Measurements from ENCODE around the gene ATPAF2. TPM values are rescaled to one million over a fixed set of nuclear protein-coding genes. Genes with fewer than 3 reads are reported as not detected.

The ATPAF2 gene
- total and polyA plus RNA-seq, 8 donors = 21.3 to 38.2 (median 23.4) TPM

- peaks cover 0 to 4% of the 10 kb centered on the region in 2 donors for H3K36me3 ChIP-seq
- peaks cover 8 to 38% of the 10 kb centered on the region in 2 donors for H3K4me1 ChIP-seq
- no peaks in the 10 kb centered on the region for H3K27me3 ChIP-seq
- H3K9me3 ChIP-seq = no peaks in the 10 kb centered on the region
- ATAC-seq (no peak), DNase-seq (no peak)
- TF ChIP-seq CTCF (IDR thresholded peaks at IDR 0.05) = no peak
- H3K27ac ChIP-seq = no peak overlapping the region
- no peak overlapping the region for H3K4me3 ChIP-seq
- intact Hi-C loops (cut with DNase I) = no loop called here
Observed at GRCh38 chr17:18041776-18042175, 2.8 kb upstream of the ATPAF2 start.

- no peak overlapping the region for H3K27ac ChIP-seq
- no peaks in the 10 kb centered on the region for H3K27me3 ChIP-seq
- TF ChIP-seq CTCF (IDR thresholded peaks at IDR 0.05) = no peak
- peaks cover 8 to 51% of the 10 kb centered on the region in 2 donors for H3K4me1 ChIP-seq
- no peak for DNase-seq
- H3K36me3 ChIP-seq = no peaks in the 10 kb centered on the region
- peak overlapping the region; percentile 87 to 96 for H3K4me3 ChIP-seq
- no peak for ATAC-seq
- intact Hi-C loops (cut with DNase I) = no loop called here
- no peaks in the 10 kb centered on the region for H3K9me3 ChIP-seq
Observed at GRCh38 chr17:18040261-18040858, 1.4 kb upstream of the ATPAF2 start.

- TF ChIP-seq CTCF (IDR thresholded peaks at IDR 0.05) = no peak
- H3K27ac ChIP-seq = peak overlapping the region; percentile 68 to 79
- H3K27me3 ChIP-seq = no peaks in the 10 kb centered on the region
- ATAC-seq (peak; percentile 52), DNase-seq (peak in 2 of 4 donors; percentile 38 to 90)
- intact Hi-C loops (cut with DNase I) = loop anchor here in 1 of 2 donors (10.0 kb wide), 1 partner anchor 155 kb away; no protein-coding TSS in a partner anchor
- H3K9me3 ChIP-seq = no peaks in the 10 kb centered on the region
- no peaks in the 10 kb centered on the region for H3K36me3 ChIP-seq
- peaks cover 8 to 51% of the 10 kb centered on the region in 2 donors for H3K4me1 ChIP-seq
- H3K4me3 ChIP-seq = peak overlapping the region; percentile 87 to 96
Observed at GRCh38 chr17:18039535-18040260, 730 bp upstream of the ATPAF2 start.

GRCh38 chr17:18038149-18038850 lies 668 bp downstream of the ATPAF2 start:
- TF ChIP-seq CTCF (IDR thresholded peaks at IDR 0.05) = no peak
- Histone ChIP-seq H3K9me3 (no peaks in the 10 kb centered on the region), H3K27ac (peak overlapping the region; percentile 53 to 79), H3K4me3 (peak overlapping the region; percentile 87 to 96), H3K27me3 (no peaks in the 10 kb centered on the region), H3K36me3 (no peaks in the 10 kb centered on the region), H3K4me1 (peaks cover 8 to 55% of the 10 kb centered on the region in 2 donors)
- ATAC-seq (no peak), DNase-seq (no peak)
- intact Hi-C loops (cut with DNase I) = loop anchor here in 1 of 2 donors (10.0 kb wide), 1 partner anchor 153 kb away; no protein-coding TSS in a partner anchor

GRCh38 chr17:18037486-18037885 lies 1.5 kb downstream of the ATPAF2 start:
- no peak for TF ChIP-seq CTCF (IDR thresholded peaks at IDR 0.05)
- no peaks in the 10 kb centered on the region for H3K36me3 ChIP-seq
- ATAC-seq (no peak), DNase-seq (no peak)
- no peaks in the 10 kb centered on the region for H3K27me3 ChIP-seq
- peak overlapping the region in 1 of 2 donors; percentile 79 for H3K27ac ChIP-seq
- H3K4me1 ChIP-seq = peaks cover 12 to 64% of the 10 kb centered on the region in 2 donors
- H3K4me3 ChIP-seq = no peak overlapping the region
- no peaks in the 10 kb centered on the region for H3K9me3 ChIP-seq
- intact Hi-C loops (cut with DNase I) = loop anchor here in 1 of 2 donors (10.0 kb wide), 1 partner anchor 153 kb away; no protein-coding TSS in a partner anchor
